C1 segment of cervical spinal cord (tissue), 14 donors: ENCODE data around the gene S100PBP.
"Not testable (repeated sequence)": the region's sequence is repeated elsewhere in the genome, so short reads cannot be mapped to it uniquely, and the experiment has no call there.

ENCODE experiments used
- DNase-seq, 14 donors: peaks; one replicate each; lab custom pipeline; 2025; lab: John Stamatoyannopoulos, UW

Gene S100PBP

GRCh38 chr1:32899586-32900296, 82.3 kb downstream of the S100PBP start:
- no peak for DNase-seq

DNA sequence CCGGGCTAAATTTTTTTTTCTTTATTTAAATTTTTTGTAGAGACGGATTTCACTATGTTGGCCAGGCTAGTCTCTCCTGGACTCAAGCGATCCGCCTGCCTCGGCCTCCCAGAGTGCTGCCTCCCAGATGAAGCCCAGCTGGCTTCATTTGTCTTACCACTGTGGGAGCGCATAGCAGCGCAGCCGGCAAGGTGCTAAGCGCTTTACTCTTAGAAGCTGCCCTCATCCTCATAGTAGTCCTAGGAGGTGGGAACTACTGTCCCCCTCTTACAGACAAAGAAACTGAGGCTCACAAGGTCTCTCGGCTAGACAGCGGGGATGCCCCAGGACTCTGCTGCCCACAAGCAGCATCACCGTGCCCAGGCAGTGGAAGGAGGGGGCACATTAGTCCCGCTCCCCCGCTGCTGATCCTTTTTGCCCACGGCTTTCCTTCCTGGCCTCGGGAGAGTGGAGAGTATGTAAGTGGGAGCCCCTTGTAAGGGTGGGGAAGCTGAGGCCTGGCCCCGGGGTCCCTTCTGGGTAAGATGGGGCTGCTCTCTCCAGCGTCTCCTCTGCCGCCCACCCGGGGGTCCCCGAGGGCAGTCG, 83.0 kb downstream of the S100PBP start:
- no peak for DNase-seq

DNA sequence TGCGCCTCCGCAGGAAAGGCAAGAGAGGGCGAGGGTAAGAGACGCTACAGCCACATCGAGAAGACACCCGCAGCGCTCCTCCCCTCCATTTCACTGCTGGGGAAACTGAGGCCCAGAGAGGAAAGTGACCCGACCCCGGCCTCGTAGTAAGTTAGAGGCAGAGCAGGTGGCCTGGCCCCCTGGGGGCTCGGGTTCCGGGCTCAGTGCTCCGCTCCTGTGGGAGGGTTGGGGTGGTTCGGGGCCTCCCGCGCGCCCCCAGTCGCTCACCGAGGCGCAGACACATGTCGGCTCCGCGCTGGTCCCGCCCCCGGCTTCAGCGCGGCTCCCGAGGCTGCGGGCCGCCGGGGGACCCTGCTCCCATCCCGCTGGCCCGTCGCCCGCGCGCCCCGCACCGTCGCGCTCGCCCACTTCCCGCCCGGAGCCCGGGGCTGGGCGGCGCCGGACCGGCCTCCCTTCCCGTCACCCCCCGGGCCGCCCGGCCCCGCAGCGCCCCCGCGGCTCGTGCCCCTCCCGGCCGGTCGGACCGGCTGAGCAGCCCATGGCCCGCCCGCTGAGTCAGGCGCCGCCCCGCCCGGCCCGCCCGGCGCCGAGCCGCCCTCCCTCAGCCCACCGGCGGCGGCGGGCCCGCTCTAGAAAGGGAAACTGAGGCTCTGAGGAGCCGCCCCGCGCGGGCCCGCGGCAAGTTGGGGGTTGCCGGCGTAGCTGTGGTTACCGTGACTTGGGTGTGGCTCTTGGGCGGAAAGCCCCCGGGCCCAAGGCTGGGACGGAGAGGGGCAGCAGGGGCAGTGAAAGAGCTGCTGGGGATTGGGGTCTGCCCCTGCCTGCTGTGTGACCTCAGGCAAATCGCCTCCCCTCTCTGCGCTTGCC, 83.7 kb downstream of the S100PBP start, which contains the start of gene TMEM54:
Gene TMEM54, minus strand, starts transcription at position 434 of the 867 bp plus-strand sequence. Its CDS starts 151 bp downstream, at position 283.
- peak in 3 of 14 donors; percentile 29 to 52 (median 48) for DNase-seq

- DNase-seq: no peak
These were observed 84.5 kb downstream of the S100PBP start for GRCh38 chr1:32901823-32902534.

GRCh38 chr1:32902535-32902920, 85.1 kb downstream of the S100PBP start:
- DNase-seq: no peak

DNA sequence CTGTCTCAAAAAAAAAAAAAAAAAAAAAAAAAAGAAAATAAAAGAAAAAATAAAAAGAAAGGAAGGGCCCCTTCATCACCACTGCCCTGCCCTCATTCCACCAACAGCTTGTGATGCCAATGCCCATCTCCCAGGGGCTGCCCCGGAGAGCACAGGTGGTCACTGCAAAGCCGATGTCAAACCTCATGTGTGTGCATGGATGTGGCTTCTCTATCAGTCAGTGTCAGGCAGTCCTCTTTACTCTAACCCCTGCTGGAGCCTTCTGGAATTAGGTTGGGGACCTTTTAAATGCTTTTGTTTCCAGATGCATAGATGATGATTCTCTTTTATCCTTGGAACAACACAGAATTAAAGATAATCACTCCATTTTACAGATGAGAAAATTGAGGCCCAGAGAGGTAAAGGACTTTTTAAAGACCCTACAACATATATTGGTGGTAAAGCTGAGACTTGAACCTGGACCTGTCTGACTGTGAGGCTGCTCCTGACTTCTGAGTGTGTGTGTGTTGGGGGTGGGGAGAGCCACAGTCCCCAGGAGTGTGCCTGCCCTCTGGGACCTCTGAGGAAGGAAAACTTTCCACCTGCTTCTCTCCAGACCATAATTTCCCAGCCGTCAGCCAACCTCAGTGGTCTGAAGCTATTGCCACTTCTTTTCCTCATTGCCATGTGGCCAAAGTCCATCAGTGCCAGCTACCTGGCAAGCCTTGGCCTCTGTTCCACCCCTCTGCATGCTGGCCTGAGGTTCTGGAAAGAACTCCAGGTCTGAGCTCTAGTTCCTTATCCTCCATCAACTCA, 86.7 kb downstream of the S100PBP start:
- peak in 1 of 14 donors; percentile 62 for DNase-seq

DNA sequence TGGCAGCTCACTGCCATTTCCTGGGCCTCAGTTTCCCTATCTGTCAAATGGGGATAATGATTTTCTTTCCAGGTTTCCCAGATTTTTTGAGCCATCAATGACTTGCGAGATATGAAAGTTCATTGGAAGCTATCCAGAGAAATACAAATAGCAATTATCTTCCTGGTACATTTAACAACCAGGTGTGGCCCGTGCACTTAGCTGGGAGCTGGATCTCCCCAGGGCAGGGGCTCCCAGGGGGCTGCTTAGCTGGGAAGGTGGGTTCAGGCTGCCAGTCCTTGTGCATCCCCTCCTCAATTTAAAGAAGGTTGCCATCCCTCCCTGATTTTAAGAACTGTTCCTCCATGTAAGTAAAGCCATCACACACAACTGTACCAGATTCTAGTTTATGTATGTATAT, 87.3 kb downstream of the S100PBP start:
- DNase-seq: no peak

DNA sequence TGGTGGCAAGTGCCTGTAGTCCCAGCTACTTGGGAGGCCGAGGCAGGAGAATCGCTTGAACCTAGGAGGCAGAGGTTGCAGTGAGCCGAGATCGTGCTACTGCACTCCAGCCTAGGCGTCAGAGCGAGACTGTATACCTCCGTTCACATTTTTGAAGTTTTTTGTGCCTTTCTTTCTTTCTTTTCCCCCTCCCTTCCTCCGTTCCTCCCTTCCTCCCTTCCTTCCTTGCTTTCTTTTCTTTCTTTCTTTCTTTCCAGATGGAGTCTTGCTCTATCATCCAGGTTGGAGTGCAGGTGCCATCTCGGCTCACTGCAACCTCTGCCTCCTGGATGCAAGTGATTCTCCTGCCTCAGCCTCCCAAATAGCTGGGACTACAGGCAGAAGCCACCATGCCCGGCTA, 88.1 kb downstream of the S100PBP start:
- DNase-seq: not testable (repeated sequence)

DNA sequence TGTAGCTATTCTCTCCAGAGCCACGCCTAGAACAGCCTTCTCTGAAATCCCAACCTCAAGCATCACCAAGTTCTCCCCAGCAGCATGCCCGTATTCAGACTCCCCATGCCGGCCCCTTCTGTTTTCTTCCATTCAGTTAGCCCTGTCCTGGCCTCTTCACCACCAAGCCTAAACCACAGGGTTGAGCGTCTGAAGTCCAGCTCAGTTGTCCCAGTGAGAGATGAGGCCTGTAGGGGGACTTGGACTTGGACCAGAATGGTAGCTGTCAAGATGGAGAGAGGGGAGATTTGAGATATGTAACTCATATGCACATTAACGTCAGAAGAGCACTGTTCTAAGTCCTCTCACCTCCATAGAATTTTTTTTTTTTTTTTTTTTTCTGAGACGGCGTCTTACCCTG, 89.2 kb downstream of the S100PBP start:
- DNase-seq: no peak

- no peak for DNase-seq
These were observed 90.0 kb downstream of the S100PBP start for GRCh38 chr1:32907435-32907834.
